ENCODE data around the gene DDX54.

Gene DDX54

DNA sequence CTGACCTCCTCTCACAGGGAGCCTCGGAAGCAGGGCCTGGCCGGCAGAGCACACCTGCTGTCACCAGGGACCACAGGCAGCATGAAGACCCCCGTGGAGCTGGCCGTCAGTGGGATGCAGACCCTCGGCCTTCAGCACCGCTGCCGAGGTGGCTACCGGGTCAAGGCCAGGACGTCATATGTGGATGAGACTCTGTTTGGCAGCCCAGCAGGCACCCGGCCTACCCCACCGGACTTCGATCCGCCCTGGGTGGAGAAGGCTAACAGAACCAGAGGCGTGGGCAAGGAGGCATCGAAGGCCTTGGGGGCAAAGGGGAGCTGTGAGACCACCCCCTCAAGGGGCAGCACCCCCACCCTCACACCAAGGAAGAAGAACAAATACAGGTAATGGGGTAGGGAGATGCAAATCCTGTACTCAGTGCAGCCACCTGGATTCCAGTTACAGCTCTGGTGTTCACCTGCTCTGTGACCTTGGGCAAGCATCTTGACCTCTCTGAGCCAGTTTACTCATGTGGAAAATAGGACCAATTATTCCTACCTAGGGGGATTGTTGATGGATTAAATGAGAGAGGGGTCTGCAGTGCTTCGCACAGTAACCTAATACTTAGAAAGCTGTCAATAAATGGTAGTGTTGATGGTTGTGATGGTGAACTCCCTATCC, 1.5 kb upstream of the DDX54 start:
- DNase-seq: no peak

DNA sequence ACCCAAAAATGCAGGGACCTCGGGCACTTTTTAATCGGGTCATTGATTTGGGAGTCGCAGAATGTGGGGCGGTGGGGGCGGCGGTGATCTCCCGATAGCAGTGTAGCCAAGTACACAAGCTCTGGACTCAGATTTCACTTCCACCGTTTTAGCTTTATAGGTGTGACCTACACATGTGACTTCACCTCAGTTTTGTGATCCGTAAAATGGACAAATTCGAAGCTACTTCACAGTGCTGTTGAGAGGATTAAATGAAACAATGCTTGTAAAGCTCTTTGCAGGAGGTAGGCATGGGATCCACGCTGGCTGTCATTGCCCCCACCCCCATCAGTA, 721 bp upstream of the DDX54 start:
- DNase-seq: no peak

DNA sequence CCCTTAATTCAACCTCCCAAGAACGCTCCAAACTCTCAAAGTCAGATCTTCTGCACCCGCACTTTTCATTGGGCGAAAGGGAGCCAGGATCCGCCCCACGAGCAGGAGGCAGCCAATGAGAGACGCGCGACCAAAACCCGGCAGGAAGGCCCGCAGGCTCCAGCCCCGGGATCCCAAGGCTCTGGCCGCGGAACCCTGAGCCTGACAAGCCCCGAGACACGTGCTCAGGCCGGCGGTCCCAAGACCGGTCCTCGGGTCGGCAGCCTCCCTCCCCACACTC, 438 bp downstream of the DDX54 start:
- peak; percentile 89 for DNase-seq

DNA sequence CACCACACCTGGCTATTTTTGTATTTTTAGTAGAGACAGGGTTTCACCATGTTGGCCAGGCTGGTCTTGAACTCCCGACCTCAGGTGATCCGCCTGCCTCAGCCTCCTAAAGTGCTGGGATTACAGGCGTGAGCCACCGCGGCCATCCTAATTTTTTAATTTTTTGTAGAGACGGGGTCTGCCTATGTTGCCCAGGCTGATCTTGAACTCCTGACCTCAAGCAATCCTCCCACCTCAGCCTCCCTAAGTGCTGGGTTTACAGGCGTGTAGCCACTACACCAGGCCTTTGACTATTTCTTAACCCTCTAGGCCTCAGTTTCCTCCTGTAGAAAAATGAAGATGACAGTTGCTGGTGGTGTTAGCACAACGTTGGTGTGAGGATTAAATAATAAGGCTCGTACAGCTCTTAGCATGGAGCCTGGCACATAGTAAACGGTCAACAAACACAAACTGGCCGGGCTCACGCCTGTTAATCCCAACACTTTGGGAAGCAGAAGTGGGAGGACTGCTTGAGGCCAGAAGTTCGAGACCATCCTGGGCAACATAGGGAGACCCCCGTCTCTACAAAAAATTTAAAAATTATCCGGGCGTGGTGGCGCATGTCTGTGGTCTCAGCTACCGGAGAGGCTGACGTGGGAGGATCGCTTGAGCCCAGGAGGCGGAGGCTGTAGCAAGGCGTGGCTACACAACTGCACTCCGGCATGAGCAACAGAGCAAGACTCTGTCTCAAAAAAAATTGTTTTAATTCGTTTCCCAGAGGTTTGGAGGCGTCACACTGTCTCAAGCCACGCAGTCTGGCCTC, 979 bp downstream of the DDX54 start:
- DNase-seq: no peak

DNA sequence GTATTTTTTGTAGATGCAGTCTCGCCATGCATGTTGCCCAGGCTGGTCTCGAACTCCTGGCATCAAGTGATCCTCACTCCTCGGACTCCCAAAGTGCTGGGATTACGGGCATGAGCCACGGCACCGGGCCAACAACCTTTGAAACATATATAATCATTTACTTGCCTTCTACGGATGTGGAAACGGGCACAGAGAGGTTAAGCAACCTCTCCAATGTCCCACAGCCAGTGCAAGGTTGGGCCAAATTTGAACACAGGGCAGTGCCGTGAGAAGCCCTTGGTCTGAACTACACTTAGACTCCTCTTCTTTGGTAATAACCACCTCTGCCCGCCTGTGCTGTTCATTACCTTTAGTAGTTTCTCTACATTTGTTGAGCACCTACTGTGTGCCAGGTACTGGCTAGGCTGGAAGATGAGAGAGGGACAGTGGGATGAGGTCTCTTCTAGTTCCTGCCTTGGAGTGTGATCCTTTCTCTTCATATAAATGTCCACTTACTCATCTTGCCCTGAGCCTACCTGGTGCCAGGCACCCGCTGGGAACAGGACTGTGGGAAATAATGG, 2.2 kb downstream of the DDX54 start:
- DNase-seq: no peak

DNA sequence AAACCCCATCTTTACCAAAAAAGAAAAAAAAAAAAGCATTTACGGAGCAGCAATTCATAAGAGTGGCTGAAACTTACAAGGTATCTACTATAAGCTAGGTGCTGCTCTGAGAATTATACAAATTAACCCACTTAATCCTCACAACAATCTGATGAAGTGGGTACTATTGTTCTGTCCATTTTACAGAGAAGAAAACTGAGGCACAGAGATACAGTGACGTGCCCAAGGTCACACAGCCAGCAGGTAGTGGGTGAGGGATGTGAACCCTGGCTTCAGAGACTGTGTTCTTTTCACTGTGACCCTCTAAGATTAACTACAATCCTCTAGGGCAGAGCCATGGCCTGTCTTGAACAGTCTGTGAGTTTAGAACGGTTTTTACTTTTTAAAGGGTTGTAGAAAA, 3.3 kb downstream of the DDX54 start:
- no peak for DNase-seq

DNA sequence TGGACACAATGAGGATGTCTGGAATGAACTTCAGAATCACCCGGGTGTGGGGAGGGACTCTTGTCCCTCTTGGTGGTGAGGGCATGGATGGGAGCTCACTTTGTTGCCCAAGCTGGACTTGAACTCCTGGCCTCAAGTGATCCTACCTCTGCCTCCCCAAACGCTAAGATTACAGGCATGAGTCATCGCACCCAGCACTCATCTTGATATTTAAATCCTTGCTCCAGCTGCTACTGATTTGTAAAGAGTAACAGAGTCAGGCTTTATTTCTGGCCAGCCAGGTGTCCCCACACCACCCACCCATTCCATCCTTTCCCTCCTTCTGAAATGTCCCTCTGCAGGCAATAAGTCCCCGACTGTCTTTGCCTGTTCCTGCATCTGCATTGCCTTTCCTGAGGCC, 4.9 kb downstream of the DDX54 start:
- DNase-seq: no peak

DNA sequence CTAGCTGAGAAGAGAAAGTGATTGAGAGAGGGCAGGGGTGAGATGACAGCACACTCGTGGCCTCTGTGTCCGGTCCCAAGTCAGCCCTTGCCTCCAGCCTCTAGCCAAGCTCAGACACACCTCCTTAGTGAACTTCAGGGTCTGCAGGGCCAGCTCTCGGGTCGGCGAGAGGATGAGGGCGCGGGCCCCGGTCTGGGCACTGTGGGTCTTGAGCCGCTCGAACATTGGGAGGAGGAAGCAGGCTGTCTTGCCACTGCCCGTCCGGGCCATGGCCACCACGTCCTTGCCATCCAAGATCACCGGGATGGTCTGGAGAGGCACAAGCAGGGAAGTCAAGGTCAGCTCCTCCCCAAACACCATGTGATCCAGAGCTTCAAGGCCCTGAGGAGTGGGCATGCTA, 6.3 kb downstream of the DDX54 start:
- DNase-seq: no peak

DNA sequence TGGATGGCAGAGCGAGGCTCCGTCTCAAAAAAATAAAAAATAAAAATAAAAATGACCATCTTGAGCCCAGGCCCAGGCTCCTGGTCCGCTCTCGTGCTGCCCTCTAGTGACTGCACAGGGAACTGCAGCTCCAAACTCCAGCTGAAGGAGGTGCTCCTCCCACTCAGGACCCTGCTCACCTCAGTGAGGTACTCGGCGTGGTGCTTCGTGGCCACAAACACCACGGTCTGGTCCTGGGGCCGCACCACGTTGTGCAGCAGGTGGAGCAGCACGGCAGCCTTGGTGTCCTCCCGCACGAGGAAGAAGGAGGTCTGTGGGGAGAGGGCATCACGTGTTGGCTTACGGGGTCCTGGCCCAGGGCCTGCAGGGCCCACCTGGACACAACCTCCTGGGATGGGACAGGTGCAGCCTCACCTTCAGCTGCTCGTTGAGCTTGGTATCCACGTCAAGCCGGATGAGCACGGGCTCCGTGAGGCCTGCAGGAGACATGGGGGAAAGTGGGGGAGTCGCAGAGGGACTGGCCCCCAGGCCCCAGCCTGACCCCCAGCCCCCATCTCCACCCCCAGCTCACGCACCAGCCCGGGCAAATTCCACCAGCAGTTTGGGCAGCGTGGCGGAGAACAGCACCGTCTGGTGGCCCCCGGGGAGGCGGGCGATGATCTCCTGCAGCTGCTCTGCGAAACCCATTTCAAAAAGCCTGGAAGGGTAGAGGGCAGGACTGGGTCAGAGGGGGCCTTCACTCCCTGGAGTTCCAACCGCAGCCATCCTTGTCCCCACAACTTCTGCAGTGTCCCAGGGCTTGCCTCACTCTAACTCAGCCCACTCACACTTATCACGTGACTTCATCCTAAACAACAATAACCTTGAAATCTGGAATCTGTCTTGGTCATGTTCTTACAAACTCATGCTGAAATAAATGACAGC, 10.6 kb downstream of the DDX54 start:
- peak; percentile 50 for DNase-seq

DNA sequence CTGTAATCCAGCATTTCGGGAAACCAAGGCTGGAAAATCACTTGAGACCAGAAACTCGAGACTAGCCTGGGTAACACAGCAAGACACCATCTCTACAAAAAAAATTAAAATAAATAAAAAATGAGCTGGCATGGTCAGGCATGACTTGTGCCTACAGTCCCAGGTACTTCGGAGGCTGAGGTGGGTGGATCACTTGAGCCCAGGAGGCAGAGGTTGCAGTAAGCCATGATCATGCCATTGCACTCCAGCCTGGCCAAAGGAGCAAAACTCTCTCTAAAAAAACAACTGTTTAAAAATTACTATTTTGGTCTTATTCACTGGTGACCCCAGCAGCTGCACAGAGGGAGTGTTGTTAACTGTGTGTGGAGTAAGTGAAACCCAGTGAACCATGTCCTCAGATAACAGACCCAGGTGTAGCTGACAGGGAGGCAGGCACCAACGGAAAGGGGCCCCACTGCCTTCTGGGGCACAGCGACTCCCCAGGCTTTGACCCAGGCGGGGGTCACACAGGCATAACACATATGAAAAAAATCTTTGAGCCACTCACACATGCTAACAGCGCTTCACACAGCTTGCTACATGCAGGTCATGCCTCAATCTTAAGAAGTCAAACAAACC, 12.1 kb downstream of the DDX54 start:
- DNase-seq: no peak

DNA sequence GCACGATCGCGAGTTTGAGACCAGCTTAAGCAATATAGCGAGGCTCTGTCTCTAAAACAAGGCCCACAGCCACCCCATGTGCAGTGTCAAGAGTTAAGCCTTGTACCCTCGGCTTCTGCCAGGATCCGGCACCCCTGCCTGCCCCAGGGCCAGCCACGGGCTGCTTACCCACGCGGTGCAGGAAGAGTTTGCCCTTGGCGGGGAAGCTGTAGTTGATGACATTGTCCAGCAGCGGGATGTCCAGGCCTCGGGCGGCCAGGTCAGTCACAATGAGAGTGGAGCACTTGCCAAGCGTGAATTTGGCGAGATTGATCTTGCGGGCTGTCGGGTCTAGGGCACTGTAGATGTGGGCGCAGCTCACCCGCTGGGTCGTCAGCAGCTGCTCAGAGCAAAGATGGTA, 13.1 kb downstream of the DDX54 start:
- DNase-seq: no peak

DNA sequence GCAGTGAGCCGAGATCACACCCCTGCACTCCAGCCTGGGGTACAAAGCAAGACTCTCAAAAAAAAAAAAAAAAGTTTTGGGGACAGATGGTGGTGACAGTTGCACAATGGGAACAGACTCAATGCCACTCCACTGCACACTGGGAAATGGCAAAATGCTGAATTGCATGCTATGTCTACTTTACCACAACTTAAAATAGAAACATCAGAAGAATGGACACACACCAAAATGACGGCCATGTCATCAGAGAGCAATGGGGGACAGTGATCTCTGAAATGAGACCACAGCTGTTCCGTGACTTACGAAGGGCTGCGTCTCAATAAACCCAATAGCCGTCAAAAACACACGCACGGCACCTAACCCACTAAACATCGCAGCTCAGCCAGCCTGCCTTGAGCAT, 13.7 kb downstream of the DDX54 start:
- DNase-seq: no peak

DNA sequence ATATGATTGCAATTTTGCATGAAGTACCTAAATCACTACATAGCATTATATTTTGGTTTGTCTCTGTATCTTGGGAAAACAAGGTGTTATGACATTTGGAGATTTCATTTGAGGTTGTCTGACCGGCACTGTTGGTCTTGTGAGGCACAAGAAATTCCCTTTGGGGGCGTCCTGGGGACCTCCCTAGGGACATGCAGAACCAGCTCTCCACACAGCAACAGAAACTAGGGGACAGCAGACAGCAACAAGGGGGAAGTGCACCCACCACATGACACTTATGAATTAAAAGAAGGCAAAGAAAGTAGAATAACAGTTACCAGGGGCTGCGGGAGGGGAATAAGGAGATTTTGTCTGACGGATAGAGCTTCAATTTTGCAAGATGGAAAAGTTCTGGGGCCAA, 14.4 kb downstream of the DDX54 start:
- no peak for DNase-seq

DNA sequence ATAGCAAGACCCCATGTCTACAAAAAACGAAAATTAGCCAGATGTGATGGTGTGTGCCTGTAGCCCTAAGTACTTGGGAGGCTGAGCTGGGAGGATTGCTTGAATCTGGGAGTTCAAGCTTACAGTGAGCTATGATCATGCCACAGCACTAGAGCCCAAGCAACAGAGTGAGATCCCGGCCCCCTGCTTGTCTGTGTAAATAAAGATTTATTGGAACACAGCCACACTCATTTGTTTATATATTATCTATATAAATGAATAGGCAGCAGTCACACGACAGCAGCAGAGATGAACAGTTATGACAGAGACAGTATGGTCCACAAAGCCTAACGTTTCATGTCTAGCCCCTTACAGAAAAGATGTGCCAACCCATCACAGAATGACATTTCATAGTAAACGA, 14.8 kb downstream of the DDX54 start:
- no peak for DNase-seq

DNA sequence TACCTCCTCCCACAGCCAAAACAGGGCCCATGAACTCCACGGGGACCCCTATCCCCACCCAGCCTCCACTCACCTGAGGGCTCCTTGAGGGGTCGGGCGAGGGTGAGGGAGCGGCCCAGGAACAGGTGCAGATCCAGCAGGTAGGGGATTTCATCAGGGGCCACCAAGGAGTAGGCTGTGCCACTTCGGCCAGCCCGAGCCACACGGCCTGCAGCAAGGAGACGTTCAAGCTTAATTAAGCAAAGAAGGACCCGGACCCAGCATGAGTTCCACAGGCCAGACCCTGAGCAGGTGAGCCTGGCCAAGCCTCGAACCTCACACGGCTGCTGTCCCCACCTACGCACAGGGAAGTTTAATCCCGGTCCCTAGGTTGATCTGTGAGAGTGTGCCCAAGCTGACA, 15.6 kb downstream of the DDX54 start:
- no peak for DNase-seq

DNA sequence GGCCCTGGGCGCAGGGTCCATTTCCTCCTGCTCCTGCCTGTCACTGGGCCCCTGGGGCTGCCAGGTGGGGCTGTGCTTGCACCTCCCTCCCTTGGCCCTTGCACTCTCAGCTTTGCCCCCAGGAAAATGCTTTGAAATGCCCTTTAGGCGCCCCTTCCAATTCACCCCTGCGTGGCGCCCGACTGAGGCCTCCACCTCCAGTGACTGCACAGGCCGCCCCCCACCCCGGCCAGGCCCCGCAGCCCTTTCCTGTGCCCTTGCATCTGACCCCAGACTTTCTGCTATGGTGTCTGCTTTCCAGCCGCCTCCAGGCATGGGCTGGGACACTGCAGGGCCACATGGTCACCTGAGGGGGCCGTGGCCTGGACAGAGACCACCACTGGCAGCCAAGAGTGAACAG, 17.4 kb downstream of the DDX54 start:
- no peak for DNase-seq

DNA sequence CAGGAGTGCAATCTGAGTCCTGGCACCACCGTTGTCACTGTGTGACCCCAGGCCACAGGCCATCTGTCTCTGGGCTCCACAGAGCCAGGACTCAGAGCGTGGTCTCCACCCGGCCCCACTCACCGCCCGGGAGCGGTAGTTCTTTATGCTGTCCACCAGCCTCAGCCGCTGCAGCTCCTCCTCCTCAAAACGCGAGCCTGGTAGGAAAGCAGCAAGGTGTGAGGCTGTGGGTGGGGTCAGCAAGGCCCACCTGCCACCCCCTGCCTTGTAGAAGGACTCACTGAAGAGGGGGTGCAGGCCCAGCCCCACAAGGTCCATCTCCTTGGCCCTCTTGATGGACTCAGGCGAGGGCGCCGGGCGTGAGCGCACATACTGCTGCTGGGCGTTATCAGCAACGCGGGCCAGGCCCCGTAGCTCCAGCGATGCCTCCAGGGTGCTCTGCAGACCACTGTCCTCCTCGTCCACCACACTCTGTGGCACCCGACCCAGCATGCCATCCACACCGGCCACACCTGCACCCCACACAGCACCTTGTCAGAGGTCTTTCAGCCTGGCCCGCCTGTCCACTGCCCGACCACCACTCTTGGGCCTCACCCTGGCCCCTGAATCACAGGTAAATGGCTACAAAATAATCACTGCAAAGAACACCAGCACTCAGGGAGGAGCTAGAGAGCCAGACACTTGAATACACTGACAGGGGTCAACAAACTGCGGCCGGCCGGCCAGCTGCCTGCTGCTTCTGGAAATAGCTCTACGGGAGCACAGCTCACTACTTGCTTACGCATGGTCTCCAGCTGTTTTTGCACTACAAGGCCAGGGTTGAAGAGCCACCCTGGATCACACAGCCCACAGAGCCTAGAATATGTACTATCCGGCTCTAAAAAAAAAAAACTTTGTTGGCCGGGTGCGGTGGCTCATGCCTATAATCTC, 19.5 kb downstream of the DDX54 start:
- DNase-seq: no peak

DNA sequence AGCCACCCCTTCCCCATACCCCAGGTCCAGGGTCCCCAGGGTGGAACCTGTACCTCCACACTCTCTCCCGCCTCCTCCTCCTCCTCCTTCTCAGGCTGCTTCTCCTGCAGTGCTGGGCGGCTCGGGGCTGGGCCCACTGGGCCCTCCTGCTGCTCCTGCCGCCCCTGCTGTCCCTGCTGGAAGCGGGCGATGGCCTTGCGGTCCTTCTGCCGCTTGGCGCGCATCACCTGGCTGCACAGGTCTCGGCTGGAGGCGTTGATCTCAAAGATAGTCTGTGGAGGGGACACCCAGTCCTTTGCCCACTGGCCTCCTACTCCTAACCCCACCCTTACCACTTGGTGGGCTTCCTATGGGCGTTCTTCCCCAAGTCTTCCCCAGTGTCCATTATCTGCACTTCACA, 21.3 kb downstream of the DDX54 start:
- DNase-seq: no peak

DNA sequence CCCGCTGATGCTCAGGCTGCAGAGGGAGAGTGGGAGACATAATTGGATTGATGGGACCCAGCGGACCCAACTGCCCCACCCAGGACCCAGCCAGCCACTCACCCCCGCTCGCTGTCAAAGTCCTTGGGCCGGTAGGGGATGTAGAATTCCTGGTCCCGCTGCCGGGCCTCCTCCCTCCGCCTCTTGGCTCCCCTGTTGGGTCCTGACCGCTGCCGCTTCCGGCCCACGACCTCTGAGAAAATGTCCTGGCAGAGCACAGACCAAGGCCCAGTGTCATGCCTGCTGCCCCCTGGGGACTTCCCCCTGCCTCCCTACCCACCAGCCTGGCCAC, 22.3 kb downstream of the DDX54 start:
- DNase-seq: no peak

DNA sequence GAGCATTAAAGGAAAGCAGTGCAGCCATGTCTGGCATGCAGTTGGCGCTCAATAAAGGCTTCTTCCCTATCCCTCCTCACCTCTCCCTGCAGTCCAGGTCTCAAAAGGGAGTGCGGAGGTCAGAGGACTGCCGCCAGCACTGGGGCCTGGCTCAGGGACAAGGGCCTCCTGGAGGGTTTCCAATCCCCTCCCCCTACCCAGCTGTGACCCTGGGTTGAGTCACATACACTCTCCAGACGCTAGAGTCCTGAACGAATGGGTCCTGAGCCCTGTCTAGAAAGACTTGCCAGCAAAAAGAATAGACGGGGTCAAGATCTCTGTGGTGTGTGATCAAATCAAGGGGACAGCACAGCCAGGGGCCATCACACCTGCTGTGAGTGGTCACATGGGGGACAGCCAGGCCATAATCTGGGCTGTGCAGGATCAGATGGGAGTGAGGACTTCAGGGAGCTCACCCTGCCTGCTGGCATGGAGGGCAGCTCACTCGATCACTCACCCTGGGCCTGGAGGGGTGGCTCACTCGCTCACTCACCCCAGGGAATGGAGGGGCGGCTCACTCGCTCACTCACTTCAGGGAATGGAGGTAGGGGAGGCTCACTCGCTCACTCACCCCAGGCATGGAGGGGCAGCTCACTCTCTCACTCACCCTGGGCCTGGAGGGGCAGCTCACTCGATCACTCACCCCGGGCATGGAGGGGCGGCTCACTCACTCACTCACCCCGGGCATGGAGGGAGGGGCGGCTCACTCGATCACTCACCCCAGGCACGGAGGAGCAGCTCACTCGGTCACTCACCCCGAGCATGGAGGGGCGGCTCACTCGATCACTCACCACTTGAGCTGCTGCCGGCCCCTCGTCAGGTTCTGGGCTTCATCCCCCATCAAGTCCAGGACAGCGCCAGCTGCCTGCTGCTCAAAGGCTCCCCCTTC, 22.9 kb downstream of the DDX54 start:
- DNase-seq: peak; percentile 36

Measured in fibroblast of skin of abdomen (primary cell).